Neutrophil (primary cell): ENCODE measurements around the gene DNM2.

ENCODE experiments used
- H3K27ac ChIP-seq: fragments of 200-600 bp; sonication (generic); 2 replicates; pipeline ENCODE4 v1.5.1; 2016; ENCODE audit warnings: mild to moderate bottlenecking, moderate library complexity
- H3K27me3 ChIP-seq: fragments of 200-600 bp; sonication (generic); 2 replicates; pipeline ENCODE4 v1.6.0; 2016; ENCODE audit warnings: mild to moderate bottlenecking
- H3K36me3 ChIP-seq: fragments of 200-600 bp; sonication (generic); 2 replicates; pipeline ENCODE4 v1.5.1; 2017
- H3K4me1 ChIP-seq, 2 experiments: fragments of 200-600 bp in 1 of 2; sonication (generic) in 1 of 2; 1 replicate in 1 of 2; 2 replicates in 1 of 2; pipeline versions ENCODE4 v1.5.1 to v1.6.1; 2013 to 2016; ENCODE audit warnings: low read depth in 1 of 2, low read length in 1 of 2, mild to moderate bottlenecking in 1 of 2, moderate library complexity in 1 of 2; ENCODE audit not compliant: control insufficient read depth in 1 of 2, insufficient read depth in 1 of 2
- H3K4me3 ChIP-seq, 2 experiments: fragments of 200-600 bp in 1 of 2; sonication (generic) in 1 of 2; 1 replicate in 1 of 2; 2 replicates in 1 of 2; pipeline ENCODE4 v1.5.1; 2013 to 2016; ENCODE audit warnings: low read depth in 1 of 2, low read length in 1 of 2, mild to moderate bottlenecking in 1 of 2, moderate library complexity in 1 of 2
- H3K9me3 ChIP-seq: fragments of 200-600 bp; sonication (generic); 2 replicates; pipeline ENCODE4 v1.5.1; 2016
- CTCF ChIP-seq: fragments of 200-600 bp; sonication (generic); IDR thresholded peaks from 2 replicates; pipeline ENCODE4 v1.5.1; 2016; ENCODE audit warnings: antibody characterized with exemption

Gene DNM2

DNA sequence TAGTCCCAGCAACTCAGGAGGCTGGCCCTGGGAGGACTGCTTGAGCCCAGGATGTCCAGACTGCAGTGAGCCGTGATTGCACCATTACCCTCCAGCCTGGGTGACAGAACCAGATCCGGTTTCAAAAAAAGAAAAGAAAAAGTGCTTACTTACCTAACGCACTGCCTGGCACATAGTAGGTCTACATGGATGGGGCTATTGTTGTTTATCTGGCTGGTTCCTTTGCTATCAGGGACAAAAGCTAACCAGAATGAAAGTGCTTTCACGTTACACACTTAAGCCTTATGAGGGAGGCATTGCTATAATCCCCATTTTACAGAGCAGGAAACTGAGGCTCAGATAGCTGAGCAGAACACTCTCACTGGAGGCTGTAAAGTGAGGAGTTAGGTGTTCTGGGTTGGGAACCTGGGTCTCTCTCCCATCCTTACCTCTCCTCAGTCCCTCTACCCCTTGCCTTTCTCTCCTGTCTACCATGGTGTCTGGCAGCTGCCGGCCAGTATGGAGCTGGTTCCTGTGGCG is 2.8 kb downstream of the DNM2 start:
- Histone ChIP-seq H3K36me3 (peaks cover 4% of the 10 kb centered on the region), H3K4me3 (peak overlapping the region in 1 of 2 experiments; percentile 97), H3K4me1 (peaks cover 37 to 68% of the 10 kb centered on the region in 2 experiments), H3K9me3 (no peaks in the 10 kb centered on the region), H3K27me3 (no peaks in the 10 kb centered on the region), H3K27ac (peak overlapping the region; percentile 97)
- no peak for TF ChIP-seq CTCF

- Histone ChIP-seq H3K4me3 (no peak overlapping the region), H3K36me3 (peaks cover 4% of the 10 kb centered on the region), H3K9me3 (no peaks in the 10 kb centered on the region), H3K4me1 (peaks cover 46 to 73% of the 10 kb centered on the region in 2 experiments), H3K27ac (peak overlapping the region; percentile 66), H3K27me3 (no peaks in the 10 kb centered on the region)
- TF ChIP-seq CTCF, result no peak
Measured at GRCh38 chr19:10723591-10723990, 5.7 kb downstream of the DNM2 start.

DNA sequence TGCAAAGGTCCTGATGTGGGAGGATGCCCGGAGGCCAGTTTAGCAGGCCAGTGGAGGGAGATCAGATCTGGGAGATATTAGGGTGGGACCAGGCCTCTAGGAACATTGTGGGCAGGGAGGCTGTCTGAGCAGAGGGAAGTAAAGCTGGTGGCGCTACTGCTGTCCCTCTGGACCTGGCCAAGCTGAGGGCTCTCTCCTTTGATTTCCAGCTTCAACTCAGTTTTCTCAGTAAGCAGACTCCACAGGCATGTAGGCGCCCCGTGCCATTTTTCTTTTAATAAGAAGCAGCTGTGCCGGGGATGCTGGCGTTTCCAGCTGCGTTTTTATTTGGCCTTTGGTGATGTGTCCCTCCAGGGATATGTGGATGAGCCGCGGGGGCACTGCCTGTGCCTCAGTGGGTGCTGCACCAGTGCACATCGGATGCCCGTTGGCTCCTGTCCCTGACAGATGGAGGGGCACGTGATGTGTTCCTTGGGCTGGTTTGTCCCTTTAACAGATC is 6.7 kb downstream of the DNM2 start:
- no peaks in the 10 kb centered on the region for H3K27me3 ChIP-seq
- H3K4me3 ChIP-seq, result no peak overlapping the region
- H3K27ac ChIP-seq, result peak overlapping the region; percentile 66
- peaks cover 45 to 73% of the 10 kb centered on the region in 2 experiments for H3K4me1 ChIP-seq
- H3K9me3 ChIP-seq, result no peaks in the 10 kb centered on the region
- peaks cover 4% of the 10 kb centered on the region for H3K36me3 ChIP-seq
- TF ChIP-seq CTCF, result no peak

- no peaks in the 10 kb centered on the region for H3K9me3 ChIP-seq
- H3K4me1 ChIP-seq, result peaks cover 45 to 73% of the 10 kb centered on the region in 2 experiments
- no peak overlapping the region for H3K4me3 ChIP-seq
- H3K36me3 ChIP-seq, result peaks cover 4% of the 10 kb centered on the region
- peak overlapping the region; percentile 33 for H3K27ac ChIP-seq
- TF ChIP-seq CTCF, result no peak
- no peaks in the 10 kb centered on the region for H3K27me3 ChIP-seq
Measured at GRCh38 chr19:10725415-10725814, 7.5 kb downstream of the DNM2 start.

DNA sequence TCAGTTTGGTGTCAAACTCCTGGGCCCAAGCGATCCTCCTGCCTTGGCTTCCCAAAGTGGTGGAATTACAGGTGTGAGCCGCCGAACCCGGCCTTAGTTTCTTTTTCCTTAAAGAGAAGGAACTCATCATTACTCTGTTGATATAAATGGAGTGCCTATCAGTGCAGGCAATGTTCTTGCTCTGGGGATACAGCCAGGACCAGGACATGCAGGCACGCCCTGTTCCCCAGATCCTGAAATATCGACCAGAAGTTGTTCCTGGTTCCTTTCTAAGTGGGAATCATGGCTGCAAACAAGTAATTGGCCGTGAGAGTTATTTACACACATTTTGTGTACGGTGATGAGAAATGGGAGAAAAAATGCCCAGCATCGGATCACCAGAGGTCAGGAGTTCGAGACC is 8.4 kb downstream of the DNM2 start:
- peaks cover 4% of the 10 kb centered on the region for H3K36me3 ChIP-seq
- peaks cover 45 to 73% of the 10 kb centered on the region in 2 experiments for H3K4me1 ChIP-seq

More for the DNA sequence above, 8.4 kb downstream of the DNM2 start:
- H3K4me3 ChIP-seq, result no peak overlapping the region
- no peaks in the 10 kb centered on the region for H3K27me3 ChIP-seq
- TF ChIP-seq CTCF, result no peak
- H3K27ac ChIP-seq, result peak overlapping the region; percentile 60
- H3K9me3 ChIP-seq, result no peaks in the 10 kb centered on the region
